ENCODE data around the gene LRRC47.

The LRRC47 gene

DNA sequence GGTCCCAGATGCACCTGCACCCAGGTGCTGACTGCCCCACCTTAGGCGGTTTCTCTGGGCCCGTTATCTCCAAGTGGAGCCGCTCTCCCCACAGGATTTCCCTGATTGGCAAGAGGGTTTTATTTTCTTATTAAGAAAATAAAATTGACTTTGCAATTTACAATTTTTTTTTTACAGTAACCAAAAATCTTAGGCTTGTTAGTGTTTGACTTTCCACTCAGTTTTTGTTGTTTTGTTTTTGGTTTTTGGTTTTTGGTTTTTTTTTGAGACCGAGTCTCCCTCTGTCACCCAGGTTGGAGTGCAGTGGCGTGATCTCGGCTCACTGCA lies 48.8 kb downstream of the LRRC47 start:
- TF ChIP-seq, protein P1, sequence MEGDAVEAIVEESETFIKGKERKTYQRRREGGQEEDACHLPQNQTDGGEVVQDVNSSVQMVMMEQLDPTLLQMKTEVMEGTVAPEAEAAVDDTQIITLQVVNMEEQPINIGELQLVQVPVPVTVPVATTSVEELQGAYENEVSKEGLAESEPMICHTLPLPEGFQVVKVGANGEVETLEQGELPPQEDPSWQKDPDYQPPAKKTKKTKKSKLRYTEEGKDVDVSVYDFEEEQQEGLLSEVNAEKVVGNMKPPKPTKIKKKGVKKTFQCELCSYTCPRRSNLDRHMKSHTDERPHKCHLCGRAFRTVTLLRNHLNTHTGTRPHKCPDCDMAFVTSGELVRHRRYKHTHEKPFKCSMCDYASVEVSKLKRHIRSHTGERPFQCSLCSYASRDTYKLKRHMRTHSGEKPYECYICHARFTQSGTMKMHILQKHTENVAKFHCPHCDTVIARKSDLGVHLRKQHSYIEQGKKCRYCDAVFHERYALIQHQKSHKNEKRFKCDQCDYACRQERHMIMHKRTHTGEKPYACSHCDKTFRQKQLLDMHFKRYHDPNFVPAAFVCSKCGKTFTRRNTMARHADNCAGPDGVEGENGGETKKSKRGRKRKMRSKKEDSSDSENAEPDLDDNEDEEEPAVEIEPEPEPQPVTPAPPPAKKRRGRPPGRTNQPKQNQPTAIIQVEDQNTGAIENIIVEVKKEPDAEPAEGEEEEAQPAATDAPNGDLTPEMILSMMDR (IDR thresholded peaks at IDR 0.05; ENCODE audit: low read depth, low read length): no peak
- no peak for DNase-seq
- Histone ChIP-seq H3K27me3 (ENCODE audit: insufficient read depth, low read depth, severe bottlenecking) (no peaks in the 10 kb centered on the region), H3K36me3 (peaks cover 10% of the 10 kb centered on the region), H3K9me3 (ENCODE audit: severe bottlenecking) (no peaks in the 10 kb centered on the region), H3K27ac (no peak overlapping the region), H3K4me3 (ENCODE audit: low read depth, low read length) (peak overlapping the region; percentile 73)

DNA sequence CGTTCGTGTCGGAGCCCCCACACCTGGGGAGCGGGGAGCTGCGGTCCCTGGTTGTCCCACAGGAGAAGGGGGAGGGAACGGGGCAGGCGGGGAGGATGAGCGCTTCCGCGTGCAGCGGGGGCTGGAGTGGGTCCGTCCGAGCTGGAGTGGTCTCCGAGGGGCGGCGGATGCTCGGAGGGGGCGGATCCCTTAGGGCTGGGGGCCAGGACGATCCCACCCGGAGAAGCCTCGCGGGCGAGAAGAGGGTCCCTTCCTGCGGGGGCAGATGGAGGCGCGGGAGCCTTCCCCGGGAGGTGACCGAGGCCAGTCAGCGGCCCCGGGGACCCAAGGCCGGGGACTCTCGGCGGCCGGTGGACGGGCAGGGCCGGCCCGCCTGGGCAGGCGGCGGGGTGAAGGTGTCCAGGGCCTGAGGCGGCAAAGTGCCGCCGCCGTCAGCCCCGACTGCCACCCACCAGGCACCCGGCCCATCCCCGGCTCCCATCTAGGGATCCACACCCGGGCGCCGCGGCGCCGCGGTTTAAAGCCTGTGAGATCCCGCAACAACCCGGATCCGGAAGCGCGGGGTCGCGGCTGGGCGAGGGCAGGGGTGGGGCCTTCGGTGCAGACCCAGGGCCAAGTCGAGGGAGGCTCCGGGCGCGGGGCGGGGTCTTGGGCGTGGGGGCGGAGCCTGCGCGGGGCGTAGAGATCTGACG lies 49.3 kb downstream of the LRRC47 start:
- Histone ChIP-seq H3K27ac (peak overlapping the region; percentile 39), H3K36me3 (peaks cover 15% of the 10 kb centered on the region), H3K4me3 (ENCODE audit: low read depth, low read length) (peak overlapping the region; percentile 73), H3K27me3 (ENCODE audit: insufficient read depth, low read depth, severe bottlenecking) (no peaks in the 10 kb centered on the region), H3K9me3 (ENCODE audit: severe bottlenecking) (no peaks in the 10 kb centered on the region)
- TF ChIP-seq, protein P1 (IDR thresholded peaks at IDR 0.05; ENCODE audit: low read depth, low read length): no peak
- peak; percentile 95 for DNase-seq

DNA sequence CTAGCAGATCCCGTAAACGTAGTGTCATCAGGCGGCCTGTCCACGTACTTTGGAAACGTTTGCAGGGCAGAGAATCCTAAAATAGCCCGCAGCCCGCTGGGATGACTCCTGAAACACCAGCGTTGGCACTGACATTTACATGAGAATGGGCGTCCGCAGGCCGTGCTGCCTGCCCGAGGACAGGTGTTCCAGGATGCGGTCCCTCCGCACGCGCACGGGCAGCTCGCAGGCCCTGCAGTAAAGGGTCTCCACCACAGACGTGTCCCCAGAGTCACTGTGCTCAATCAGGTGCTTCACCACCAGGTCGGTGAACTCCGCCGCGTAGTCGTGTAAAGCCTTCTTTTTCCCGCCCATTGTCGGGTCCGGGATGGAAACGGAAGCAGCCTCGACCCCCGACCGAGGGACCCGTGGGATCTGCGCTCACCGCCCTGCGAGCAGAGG lies 49.9 kb downstream of the LRRC47 start:
- Histone ChIP-seq H3K9me3 (ENCODE audit: severe bottlenecking) (no peaks in the 10 kb centered on the region), H3K4me3 (ENCODE audit: low read depth, low read length) (peak overlapping the region; percentile 73), H3K27ac (peak overlapping the region; percentile 39), H3K27me3 (ENCODE audit: insufficient read depth, low read depth, severe bottlenecking) (no peaks in the 10 kb centered on the region), H3K36me3 (peaks cover 20% of the 10 kb centered on the region)
- TF ChIP-seq, protein P1 (IDR thresholded peaks at IDR 0.05; ENCODE audit: low read depth, low read length): no peak
- DNase-seq: no peak

DNA sequence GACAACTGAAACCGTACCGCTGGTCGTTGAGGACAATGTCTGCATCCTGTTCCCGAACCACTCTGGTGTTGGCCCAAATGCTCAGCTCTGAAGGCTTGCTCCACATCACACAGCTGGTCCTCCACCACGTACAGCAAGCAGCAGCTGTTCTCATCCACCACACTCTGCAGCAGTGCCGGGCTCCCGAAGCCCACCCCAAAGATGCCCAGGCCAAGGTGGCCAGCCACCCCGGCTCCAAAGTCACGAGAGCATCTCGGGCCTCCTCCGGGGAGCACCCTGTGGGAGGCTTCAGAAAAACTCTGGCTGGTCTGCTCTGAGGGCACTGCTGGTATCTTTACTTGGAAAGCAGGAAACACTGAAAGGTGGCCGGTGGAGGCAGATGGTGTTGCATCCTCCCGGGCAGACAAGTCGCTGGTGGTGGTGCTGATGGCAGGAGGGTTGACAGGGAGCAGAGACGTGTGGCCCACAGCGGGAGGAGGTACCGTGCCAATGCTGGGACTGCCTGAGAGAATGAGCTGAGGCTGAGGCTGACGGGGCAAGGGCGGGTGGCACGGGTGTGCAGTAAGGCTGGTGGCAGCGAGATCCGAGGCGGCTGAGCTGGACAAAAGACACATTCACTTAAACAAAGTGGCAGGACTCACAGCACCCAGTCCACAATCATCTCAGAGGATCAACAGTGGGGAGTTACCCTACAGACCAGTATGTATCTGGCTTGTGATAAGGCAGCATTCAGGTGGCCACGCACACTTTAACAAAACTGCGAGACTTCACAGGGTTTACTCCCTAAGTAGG lies 50.5 kb downstream of the LRRC47 start:
- Histone ChIP-seq H3K4me3 (ENCODE audit: low read depth, low read length) (peak overlapping the region; percentile 73; the same call in 1 of the 2 replicates), H3K9me3 (ENCODE audit: severe bottlenecking) (no peaks in the 10 kb centered on the region), H3K27me3 (ENCODE audit: insufficient read depth, low read depth, severe bottlenecking) (no peaks in the 10 kb centered on the region), H3K27ac (no peak overlapping the region), H3K36me3 (peaks cover 24% of the 10 kb centered on the region)
- TF ChIP-seq, protein P1 (IDR thresholded peaks at IDR 0.05; ENCODE audit: low read depth, low read length): no peak
- no peak for DNase-seq

DNA sequence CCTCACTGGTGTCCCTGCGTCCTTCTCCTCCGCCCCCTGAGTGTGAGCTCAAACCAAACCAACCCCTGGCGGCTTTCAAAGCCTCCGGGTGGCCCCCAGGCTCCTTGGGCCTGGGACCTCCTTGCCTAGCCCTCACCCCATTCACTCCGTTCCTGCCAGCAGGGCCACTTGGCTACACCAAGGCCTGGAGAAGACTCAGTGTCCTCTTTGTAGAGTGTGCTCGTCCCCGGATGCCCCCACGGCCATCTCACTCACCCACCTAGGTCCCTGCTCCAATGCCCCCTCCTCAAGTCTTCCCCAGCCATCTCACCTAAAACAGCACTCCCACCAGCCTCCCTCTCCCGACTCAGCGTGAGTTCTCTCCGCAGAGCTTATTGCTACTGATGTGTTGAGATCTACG lies 51.2 kb downstream of the LRRC47 start:
- Histone ChIP-seq H3K4me3 (ENCODE audit: low read depth, low read length) (no peak overlapping the region), H3K36me3 (peaks cover 26% of the 10 kb centered on the region), H3K9me3 (ENCODE audit: severe bottlenecking) (no peaks in the 10 kb centered on the region), H3K27me3 (ENCODE audit: insufficient read depth, low read depth, severe bottlenecking) (no peaks in the 10 kb centered on the region), H3K27ac (no peak overlapping the region)
- DNase-seq: no peak
- TF ChIP-seq, protein P1 (IDR thresholded peaks at IDR 0.05; ENCODE audit: low read depth, low read length): no peak

All from WERI-Rb-1 (cell line).